ENCODE results near the gene RAB44. TPM values are rescaled to one million over a fixed set of nuclear protein-coding genes. Genes with fewer than 3 reads are reported as not detected.

RAB44 gene
- total RNA-seq, 1 experiment from 2014 or later, result not detected

DNA sequence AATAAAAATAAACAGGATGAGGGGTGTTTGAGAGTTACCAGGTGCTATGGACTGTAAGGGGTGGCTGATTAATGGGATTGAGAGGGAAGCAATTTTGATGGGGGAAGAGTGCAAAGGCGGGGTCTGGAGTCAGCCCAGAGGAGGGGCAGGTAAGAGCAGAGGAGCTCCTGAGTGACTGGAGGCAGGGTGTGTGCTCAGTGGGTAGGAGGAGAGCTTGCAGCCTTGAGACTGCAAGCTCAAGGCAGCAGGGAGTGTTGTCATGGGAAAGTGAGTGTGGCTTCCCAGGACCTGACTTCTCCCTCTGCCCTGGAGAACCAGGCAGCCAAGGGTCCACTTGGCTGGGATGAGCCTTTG, 54.2 kb downstream of the RAB44 start:
- ATAC-seq (no peak), DNase-seq (ENCODE audit: low read depth, low spot score) (no peak)
- Histone ChIP-seq H3K27me3 (ENCODE audit: control insufficient read depth, insufficient read depth, low read length) (no peaks in the 10 kb centered on the region), H3K9me3 (ENCODE audit: control insufficient read depth, insufficient read depth, low read depth, low read length) (no peaks in the 10 kb centered on the region), H3K4me1 (ENCODE audit: control insufficient read depth, insufficient read depth, low read length) (peaks cover 6% of the 10 kb centered on the region), H3K36me3 (ENCODE audit: control insufficient read depth, insufficient read depth, low read length) (no peaks in the 10 kb centered on the region), H3K27ac (ENCODE audit: low read length) (no peak overlapping the region), H3K4me3 (ENCODE audit: low read depth in 2 of 2, low read length in 2 of 2) (no peak overlapping the region)
- ChIA-PET CTCF (interaction anchor here (0.9 to 1.0 kb wide), 2 partner anchors 99 to 137 kb away, joined by 3 to 11 read pairs; no protein-coding TSS in a partner anchor), POLR2A (no interaction called here)
- TF ChIP-seq TCF7L2 (IDR thresholded peaks at IDR 0.05; ENCODE audit: low read depth, low read length) (no peak), POLR2AphosphoS5 (IDR thresholded peaks at IDR 0.05; ENCODE audit: low read depth, low read length) (no peak)
- TF ChIP-seq, protein P1, sequence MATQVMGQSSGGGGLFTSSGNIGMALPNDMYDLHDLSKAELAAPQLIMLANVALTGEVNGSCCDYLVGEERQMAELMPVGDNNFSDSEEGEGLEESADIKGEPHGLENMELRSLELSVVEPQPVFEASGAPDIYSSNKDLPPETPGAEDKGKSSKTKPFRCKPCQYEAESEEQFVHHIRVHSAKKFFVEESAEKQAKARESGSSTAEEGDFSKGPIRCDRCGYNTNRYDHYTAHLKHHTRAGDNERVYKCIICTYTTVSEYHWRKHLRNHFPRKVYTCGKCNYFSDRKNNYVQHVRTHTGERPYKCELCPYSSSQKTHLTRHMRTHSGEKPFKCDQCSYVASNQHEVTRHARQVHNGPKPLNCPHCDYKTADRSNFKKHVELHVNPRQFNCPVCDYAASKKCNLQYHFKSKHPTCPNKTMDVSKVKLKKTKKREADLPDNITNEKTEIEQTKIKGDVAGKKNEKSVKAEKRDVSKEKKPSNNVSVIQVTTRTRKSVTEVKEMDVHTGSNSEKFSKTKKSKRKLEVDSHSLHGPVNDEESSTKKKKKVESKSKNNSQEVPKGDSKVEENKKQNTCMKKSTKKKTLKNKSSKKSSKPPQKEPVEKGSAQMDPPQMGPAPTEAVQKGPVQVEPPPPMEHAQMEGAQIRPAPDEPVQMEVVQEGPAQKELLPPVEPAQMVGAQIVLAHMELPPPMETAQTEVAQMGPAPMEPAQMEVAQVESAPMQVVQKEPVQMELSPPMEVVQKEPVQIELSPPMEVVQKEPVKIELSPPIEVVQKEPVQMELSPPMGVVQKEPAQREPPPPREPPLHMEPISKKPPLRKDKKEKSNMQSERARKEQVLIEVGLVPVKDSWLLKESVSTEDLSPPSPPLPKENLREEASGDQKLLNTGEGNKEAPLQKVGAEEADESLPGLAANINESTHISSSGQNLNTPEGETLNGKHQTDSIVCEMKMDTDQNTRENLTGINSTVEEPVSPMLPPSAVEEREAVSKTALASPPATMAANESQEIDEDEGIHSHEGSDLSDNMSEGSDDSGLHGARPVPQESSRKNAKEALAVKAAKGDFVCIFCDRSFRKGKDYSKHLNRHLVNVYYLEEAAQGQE (IDR thresholded peaks at IDR 0.05; ENCODE audit: insufficient read depth in 1 of 2, low read depth in 2 of 2, low read length in 1 of 2), result no peak
- TF ChIP-seq, protein P2, sequence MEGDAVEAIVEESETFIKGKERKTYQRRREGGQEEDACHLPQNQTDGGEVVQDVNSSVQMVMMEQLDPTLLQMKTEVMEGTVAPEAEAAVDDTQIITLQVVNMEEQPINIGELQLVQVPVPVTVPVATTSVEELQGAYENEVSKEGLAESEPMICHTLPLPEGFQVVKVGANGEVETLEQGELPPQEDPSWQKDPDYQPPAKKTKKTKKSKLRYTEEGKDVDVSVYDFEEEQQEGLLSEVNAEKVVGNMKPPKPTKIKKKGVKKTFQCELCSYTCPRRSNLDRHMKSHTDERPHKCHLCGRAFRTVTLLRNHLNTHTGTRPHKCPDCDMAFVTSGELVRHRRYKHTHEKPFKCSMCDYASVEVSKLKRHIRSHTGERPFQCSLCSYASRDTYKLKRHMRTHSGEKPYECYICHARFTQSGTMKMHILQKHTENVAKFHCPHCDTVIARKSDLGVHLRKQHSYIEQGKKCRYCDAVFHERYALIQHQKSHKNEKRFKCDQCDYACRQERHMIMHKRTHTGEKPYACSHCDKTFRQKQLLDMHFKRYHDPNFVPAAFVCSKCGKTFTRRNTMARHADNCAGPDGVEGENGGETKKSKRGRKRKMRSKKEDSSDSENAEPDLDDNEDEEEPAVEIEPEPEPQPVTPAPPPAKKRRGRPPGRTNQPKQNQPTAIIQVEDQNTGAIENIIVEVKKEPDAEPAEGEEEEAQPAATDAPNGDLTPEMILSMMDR (IDR thresholded peaks at IDR 0.05), result no peak
- intact Hi-C loops (cut with micrococcal nuclease; ENCODE audit: unreplicated experiment), result loop anchor here (10.0 kb wide), 1 partner anchor 67 kb away; no protein-coding TSS in a partner anchor
- in situ Hi-C loops (cut with HindIII; ENCODE audit: low pct_unique_long_range_greater_than_20kb, low sequenced_read_pairs), result no loop called here
- no TSS peak for BruUV-seq (replicated peaks)

DNA sequence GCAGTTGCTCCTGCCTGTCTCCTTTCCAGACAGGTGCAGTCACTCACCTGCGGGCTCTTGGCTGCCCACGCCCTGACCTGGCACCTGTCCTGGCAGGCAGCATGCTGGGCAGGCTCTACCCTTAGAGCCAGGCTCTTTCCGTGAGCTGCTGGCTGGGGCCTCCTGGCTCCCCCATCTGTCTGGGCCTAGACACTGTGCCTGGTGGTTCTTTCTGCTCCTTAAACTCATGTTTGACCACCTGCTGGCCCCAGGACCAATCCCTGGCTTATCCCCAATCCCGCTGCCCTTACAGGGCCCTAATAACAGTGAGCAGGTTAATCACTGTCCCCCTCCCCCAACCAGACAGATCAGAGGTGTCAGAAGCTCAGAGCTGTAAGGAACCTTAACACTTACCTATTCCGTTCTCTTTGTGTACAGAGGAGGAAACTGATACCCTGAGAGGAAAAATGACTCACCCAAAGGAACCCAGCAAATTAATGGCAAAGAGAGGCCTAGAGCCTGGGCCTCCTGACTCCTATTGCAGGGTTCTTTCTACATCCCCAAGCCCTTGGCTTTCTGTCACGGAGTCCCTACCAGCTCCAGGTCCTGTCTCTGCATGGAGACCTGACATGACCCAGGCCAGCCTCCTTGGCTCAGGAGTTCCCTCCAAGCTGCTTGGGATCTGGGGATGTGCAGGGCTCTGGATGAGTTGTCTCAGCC, 54.7 kb downstream of the RAB44 start:
- Histone ChIP-seq H3K4me3 (ENCODE audit: low read depth in 2 of 2, low read length in 2 of 2) (no peak overlapping the region), H3K9me3 (ENCODE audit: control insufficient read depth, insufficient read depth, low read depth, low read length) (no peaks in the 10 kb centered on the region), H3K27me3 (ENCODE audit: control insufficient read depth, insufficient read depth, low read length) (no peaks in the 10 kb centered on the region), H3K36me3 (ENCODE audit: control insufficient read depth, insufficient read depth, low read length) (no peaks in the 10 kb centered on the region), H3K27ac (ENCODE audit: low read length) (no peak overlapping the region), H3K4me1 (ENCODE audit: control insufficient read depth, insufficient read depth, low read length) (peaks cover 6% of the 10 kb centered on the region)
- CTCF ChIA-PET, result interaction anchor here (0.6 to 1.0 kb wide), 4 partner anchors 23 to 138 kb away, joined by 3 to 11 read pairs (median 3); no protein-coding TSS in a partner anchor
- intact Hi-C loops (cut with micrococcal nuclease; ENCODE audit: unreplicated experiment) (loop anchor here (10.0 kb wide), 1 partner anchor 68 kb away; no protein-coding TSS in a partner anchor), in situ Hi-C loops (cut with HindIII; ENCODE audit: low pct_unique_long_range_greater_than_20kb, low sequenced_read_pairs) (no loop called here)
- BruUV-seq (replicated peaks), result no TSS peak
- POLR2A ChIA-PET, result no interaction called here
- DNase-seq (ENCODE audit: low read depth, low spot score) (no peak), ATAC-seq (no peak)
- TF ChIP-seq SIN3A (IDR thresholded peaks at IDR 0.05; ENCODE audit: borderline replicate concordance, insufficient read depth, low read depth, low read length), result no peak
- TF ChIP-seq, protein P2 (IDR thresholded peaks at IDR 0.05), result no peak
- no peak for TF ChIP-seq TCF7L2 (IDR thresholded peaks at IDR 0.05; ENCODE audit: low read depth, low read length)
- no peak for TF ChIP-seq POLR2AphosphoS5 (IDR thresholded peaks at IDR 0.05; ENCODE audit: low read depth, low read length)
- TF ChIP-seq, protein P1 (IDR thresholded peaks at IDR 0.05; ENCODE audit: insufficient read depth in 1 of 2, low read depth in 2 of 2, low read length in 1 of 2), result no peak
